Limb (tissue), 2 donors: ENCODE results near the gene CUX1.
"Not testable (repeated sequence)": the region's sequence is repeated elsewhere in the genome, so short reads cannot be mapped to it uniquely, and the experiment has no call there.

Source experiments
- DNase-seq, 2 donors: peaks; one replicate each; pipeline ENCODE4 v3.0.0-alpha.2; 2016; ENCODE audit errors: extremely low spot score in 2 of 2

Gene CUX1

GRCh38 chr7:101826081-101826835, 8.8 kb downstream of the CUX1 start:
- no peak for DNase-seq

GRCh38 chr7:101828301-101829020, 11.0 kb downstream of the CUX1 start:
- DNase-seq: no peak

- no peak for DNase-seq
These were observed 11.9 kb downstream of the CUX1 start for GRCh38 chr7:101829374-101829773.

- DNase-seq: no peak
These were observed 12.4 kb downstream of the CUX1 start for GRCh38 chr7:101829821-101830220.

- not testable (repeated sequence) for DNase-seq
These were observed 14.0 kb downstream of the CUX1 start for GRCh38 chr7:101831396-101831795.

GRCh38 chr7:101832205-101832631, 14.8 kb downstream of the CUX1 start:
- no peak for DNase-seq

- DNase-seq: no peak
These were observed 15.4 kb downstream of the CUX1 start for GRCh38 chr7:101832685-101833375.

GRCh38 chr7:101833799-101834198, 16.4 kb downstream of the CUX1 start:
- DNase-seq: no peak

GRCh38 chr7:101835136-101835535, 17.7 kb downstream of the CUX1 start:
- no peak for DNase-seq

- DNase-seq: not testable (repeated sequence)
These were observed 20.0 kb downstream of the CUX1 start for GRCh38 chr7:101837433-101837832.

GRCh38 chr7:101838837-101839483, 21.5 kb downstream of the CUX1 start:
- DNase-seq: no peak

- no peak for DNase-seq
These were observed 23.9 kb downstream of the CUX1 start for GRCh38 chr7:101841328-101841727.

GRCh38 chr7:101843293-101844271, 26.2 kb downstream of the CUX1 start:
- DNase-seq: no peak

GRCh38 chr7:101845974-101846373, 28.5 kb downstream of the CUX1 start:
- DNase-seq: no peak

GRCh38 chr7:101846800-101847538, 29.5 kb downstream of the CUX1 start:
- DNase-seq: no peak

GRCh38 chr7:101848208-101848951, 31.0 kb downstream of the CUX1 start:
- DNase-seq: no peak

GRCh38 chr7:101849314-101849713, 31.9 kb downstream of the CUX1 start:
- DNase-seq: not testable (repeated sequence)

- not testable (repeated sequence) for DNase-seq
These were observed 34.9 kb downstream of the CUX1 start for GRCh38 chr7:101852364-101852763.

- no peak for DNase-seq
These were observed 36.3 kb downstream of the CUX1 start for GRCh38 chr7:101853684-101854083.
